NCI-H1048 (cell line): ENCODE results near the gene DOCK4.

Experiments used
- DNase-seq: peaks from one replicate; lab custom pipeline; 2025; lab: John Stamatoyannopoulos, UW

DOCK4 gene

DNA sequence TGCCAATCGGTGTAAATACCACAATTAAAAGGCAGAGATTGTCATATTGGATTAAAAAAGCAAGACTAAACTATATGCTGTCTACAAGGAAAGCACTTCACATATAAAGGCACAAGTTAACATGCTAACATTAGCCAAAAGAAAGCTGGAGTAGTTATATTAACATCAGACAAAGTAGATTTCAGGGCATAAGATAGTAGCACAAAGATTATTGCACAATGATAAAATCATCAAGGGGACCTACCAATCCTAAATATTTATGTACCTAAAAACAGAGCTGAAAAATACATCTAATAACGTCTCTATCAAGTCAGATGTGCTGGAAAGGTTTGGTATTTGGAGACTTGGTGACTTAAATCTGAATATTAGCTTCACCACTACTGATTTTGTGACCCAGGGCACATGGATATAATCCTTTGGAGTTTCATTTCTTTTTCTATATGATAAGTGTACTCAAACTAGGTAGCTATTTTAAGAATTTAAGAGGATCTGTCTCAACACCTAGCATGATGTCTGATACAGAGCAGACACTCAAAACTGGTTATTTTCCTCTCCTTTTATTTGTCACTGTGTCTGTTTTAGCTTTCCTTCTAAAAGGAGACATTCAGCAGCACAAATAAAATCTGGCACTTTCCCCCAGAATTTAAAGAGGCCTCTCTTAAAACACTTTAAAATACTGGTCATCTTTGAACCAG lies 156.5 kb downstream of the DOCK4 start:
- DNase-seq: no peak

DNA sequence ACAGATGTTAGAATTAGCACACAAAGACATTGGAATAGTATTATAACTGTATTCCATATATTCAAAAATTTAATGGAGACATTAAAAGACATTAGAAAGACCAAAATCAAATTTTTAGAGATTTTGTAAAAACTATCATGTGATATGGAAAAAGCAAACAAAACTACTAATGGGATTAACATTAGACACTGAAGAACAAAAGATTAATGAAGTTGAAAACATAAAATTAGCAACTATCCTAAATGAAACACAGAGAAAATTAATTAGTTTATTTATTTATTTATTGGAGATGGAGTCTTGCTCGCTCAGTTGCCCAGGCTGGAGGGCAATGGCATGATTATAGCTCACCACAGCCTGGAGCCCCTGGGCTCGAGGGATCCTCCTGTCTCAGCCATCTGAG lies 158.8 kb downstream of the DOCK4 start:
- no peak for DNase-seq

DNA sequence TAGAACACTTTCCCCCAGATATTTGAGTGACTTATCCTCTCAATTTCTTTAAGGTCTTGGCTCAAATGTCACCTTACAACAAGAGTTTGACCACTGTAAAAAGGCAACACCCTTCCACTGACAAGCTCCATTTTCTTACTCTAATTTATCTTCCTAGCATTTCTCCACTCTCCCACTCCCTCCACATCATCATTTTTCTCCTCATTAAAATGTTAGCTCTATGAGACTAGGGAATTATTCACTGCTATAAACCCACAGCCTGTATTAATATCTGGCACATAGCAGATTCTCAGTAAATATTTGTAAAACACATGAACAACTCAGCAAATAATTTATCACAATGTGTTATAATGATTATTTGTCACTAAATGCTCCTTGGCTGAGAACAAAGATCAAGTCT lies 161.0 kb downstream of the DOCK4 start:
- no peak for DNase-seq

DNA sequence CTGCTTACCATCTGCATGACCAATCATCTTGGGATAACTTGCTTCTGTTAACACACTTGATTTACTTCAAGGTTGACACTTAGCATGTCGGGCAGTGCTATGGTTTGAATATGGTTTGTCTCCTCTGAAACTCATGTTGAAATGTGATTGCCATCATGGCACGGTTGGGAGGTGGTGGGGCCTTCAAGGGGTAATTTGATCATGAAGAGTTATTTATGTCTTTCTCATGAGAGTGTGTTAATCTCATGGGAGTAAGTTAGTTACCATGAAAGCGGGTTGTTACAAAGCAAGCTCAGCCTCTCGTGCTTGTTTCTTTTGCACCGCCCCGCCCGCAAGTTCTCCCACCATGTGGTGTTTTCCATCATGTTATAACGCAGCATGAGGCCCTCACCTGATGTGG lies 163.6 kb downstream of the DOCK4 start:
- no peak for DNase-seq

DNA sequence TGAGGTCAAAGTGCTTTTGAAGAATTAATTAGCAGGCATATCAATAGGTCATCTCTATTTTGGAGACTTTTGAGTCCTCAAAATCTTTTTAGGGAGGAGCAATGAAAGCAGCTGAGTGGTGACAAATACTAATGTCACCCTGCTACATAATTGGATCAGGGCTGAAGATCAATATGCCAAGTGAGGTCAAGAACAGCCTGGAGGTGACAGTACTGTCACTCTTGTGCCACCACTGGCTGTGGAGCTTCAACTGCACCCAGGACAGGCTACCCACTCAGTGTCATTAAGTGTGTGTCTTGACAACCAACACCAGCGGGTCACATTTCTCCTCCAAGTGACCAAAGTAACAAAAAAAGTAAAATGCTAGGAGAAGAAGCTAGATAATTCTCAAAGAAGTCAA lies 167.8 kb downstream of the DOCK4 start:
- no peak for DNase-seq

DNA sequence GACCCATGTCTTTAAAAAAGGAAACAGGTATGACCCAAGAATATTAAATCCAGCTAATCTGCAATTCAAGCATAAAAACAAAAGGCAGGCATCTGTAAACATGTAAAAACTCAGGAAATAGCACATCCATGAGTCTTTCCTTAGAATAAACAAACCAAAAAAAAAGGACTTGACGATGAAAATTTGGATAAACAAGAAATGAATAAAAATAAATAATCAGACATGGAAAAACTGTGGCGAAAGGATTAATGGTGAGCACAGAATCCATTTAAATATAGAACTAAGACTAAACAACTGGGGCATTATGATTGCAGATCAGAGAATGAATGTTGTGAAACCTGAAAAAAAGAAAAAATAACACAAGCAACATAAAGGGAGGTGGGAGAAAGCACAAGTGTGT lies 170.1 kb downstream of the DOCK4 start:
- DNase-seq: no peak

DNA sequence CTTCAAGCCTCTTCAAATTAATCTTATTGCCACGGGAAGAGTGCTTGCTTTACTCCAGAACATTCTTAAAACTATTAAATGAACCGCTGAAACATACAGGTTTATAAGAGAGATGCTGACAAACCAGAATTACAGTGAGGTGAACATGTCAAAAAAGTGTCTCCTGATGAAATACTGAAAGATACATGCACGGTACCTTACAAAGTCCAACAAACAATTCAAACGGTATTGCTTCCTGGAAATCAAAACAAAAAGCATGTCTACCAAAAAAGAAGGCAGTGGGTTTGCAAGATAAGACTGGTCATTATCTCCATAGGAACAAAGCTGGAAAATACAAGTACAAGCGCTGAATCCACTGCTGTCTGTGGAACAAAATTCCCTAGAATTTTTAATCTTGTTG lies 174.5 kb downstream of the DOCK4 start:
- no peak for DNase-seq

DNA sequence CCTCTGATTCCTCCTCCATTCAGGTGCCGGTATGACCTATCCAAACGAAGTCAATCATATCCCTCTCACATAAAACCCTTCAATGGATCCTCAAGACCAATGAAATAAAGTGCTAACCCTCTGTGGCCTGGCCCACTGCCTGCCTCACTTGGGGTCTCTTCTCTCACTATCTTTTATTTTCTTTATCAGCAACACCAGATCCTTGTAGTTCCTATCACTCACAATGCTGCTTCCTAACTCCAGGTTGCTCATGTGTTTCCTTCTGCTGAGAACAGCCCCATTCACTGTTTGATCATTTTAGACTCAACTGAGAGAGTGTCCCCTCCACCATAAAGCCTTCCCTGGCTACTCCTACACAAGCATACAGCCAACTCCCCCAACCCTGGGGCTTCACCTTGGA lies 180.6 kb downstream of the DOCK4 start:
- DNase-seq: no peak

DNA sequence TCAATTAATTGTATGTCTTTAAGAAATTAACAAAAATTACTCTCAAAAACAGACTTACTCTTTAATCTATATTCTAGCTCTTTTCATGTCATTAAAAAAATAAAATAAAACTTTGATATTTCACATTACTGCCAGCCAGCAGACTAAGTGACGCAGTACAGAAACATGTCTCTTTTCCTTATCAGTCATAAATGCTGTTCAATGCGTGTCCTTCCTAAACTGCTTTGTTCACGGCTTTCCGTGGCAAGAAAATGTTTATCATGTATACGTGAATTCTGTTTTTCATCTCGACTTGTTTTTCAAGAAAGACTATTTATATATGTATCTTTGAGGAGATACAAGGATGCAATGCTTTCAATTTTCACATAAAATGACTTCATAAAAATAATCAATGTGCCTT lies 182.4 kb downstream of the DOCK4 start:
- DNase-seq: no peak

DNA sequence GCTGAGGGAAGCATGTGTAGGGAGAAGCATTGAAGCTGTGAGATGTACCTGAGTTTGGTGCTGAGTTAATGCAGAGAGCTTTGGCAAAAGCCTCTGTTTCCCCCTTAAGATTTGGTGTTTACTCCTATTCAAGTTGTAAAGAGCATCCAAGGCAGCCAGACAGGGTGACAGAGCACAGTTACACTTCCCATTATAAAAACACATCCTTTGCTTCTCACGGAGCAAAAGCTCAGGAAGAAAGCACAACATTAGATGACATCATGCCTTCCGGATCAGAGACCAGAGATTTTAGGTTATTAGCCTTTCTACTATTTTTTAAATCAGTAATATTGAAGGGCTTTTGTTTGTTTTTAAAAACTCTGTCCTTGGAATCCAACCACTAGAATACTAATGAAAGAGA lies 182.9 kb downstream of the DOCK4 start:
- DNase-seq: no peak

DNA sequence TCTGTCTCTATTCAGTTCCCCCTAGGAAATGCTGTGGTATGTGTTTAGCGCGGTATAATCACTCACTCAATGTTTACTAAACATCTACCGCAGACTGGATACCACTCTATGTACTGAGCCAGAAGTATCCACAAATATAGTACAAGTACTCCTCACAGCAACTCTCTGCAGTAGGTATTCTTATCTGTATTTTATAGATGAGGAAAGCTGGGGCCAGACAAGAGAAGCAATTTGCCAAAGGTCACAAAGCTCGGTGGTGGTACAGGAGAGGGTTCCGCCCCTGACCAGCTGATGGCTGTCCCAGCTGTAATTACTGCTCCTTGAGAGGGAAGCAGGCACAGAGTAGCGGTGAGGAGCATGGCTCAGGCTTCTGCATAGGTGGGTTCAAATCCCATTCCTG lies 184.1 kb downstream of the DOCK4 start:
- no peak for DNase-seq

DNA sequence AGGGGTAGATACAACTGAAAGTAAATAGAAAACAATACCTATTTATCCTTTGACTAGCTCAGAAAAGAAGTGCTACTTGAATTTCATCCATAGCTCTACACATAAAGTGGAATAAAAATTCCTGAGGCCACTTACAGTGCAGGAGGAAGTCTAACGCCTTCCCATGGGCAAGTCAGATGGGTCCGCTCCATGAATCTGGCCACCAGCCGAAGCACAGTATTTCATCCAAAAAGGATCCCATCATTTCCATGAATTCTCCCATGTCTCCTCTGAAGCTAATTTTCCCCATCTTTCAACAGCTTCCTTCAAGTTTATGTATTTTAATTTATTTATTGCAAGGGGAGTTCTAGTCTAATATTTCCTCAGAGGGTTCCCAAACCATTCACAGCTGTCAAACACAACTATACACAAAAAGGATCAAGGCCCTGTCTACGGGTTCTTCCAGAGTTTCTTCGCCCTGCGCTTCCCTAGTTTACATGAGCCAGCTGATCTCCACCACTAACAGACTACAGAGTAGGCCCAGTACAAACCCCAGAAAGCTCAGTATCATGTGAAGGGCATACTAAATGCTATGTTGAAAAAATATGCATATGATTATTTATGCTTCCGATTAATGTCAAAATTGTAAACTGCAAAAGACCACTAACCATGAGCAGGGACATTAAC lies 184.7 kb downstream of the DOCK4 start:
- DNase-seq: no peak

DNA sequence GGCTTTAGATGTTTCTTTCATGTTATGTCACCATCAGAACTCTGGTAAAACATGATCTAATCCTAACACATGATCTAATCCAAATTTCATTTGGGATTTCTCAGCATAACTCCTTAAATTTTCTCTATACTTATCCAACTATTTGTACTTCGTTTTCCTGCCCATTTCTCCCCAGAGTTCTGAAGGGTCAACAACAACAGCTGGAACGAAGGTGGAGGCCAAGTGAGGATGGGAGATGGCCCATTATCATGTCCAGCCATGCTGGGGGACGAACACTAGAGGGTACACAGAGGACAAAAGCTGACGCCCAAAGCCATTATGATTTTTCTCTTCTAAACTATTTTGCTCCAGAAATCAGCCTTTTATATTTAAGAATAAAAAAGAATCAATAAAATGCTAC lies 185.4 kb downstream of the DOCK4 start:
- no peak for DNase-seq

DNA sequence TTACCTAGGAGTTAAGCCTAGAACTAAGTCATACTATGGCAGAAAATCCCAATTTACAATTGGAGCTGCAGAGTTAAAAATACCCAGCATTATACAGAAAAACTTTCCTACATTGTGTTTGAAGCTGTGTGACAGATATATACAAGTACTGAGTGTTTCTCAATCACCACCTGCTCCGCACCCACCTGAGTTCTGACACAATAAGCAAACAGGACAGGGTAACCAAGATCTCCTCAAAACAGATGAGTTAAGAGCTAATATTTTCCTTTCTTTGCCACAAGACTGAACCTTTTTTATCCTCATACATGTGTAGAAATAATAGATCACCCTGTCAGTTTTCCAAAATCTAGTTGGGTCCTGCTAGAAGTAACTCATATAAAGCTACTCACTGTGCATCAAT lies 186.3 kb downstream of the DOCK4 start:
- no peak for DNase-seq

DNA sequence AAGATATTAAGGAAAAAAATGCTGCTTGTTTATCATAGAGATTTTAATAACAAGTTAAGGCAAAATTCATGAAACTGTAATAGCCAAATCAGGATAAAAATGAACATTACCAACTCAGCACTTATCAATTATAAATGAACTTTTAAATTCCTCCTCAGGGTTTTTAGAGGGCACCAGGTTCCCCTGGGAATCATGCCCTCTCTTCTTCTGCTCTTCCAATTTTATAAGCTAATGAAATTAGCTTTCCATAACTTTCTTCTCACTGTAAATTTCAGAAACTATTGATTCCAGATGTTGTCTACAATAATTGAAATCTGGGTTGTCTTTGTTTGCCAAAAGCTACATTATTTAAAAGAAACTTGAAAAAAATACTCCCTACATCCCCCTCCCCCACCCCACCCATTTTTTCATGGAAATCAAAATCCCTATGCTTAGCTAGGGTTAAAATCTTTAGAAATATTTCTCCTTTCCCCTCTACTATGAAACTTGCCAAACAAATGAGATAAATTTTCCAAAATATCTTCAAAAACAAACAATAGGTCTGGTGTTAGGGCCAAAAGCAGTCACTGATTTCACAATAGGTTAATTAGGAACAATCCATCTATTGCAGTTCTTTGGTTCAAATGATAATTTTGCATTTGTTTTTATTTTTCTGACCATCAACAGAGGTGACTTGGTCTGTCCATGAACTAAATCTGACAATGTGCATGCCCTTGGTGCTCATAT lies 187.7 kb downstream of the DOCK4 start:
- no peak for DNase-seq

DNA sequence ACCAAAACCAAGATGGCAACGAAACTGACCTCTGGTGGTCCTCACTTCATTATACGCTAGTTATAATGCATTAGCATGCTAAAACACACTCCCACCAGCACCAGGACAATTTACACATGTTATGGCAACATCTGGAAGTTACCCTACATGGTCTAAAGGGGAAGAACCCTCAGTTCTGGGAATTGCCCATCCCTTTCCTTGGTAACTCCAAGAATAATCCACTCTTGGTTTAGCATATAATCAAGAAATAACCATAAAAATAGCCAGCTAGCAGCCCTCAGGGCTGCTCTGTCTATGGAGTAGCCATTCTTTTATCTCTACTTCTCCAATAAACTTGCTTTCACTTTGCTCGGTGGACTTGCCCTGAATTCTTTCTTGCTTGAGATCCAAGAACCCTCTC lies 191.1 kb downstream of the DOCK4 start:
- DNase-seq: no peak

DNA sequence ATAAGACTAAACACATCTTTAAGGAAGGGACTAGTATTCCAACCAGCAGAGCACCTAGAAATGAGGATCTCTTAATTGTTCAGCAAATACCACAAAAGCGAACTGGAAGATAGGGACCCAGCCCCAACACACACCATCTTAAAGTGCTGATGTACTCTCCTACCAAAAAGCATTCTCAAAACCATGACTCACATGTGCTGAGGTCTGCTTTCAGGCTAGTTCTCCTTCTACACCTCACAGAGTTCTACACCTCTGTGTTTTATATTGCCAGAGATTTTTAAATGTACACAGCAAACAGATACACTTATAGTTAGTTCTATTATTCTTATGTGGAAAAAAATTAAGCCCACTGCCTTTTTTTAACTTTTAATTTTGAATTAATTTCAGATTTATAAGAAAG lies 191.9 kb downstream of the DOCK4 start:
- no peak for DNase-seq

DNA sequence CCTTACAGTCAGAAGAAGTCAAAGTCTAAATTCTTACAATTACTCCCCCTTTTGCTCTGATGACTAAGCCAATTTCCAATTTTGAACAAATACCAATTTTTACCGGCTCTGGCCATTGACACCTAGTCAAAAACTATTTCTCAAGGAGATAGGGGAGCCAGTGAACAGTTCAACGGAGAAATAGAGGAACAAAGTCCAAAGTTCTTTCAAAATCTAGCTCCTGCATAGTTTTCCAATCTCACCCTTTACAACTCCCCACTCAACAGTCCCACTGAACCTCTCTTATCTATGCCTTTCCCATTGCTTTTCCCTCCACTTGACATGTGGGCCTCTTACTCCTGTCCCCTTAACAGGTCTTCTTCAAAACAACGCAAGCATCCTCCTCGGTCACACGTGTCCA lies 192.9 kb downstream of the DOCK4 start:
- DNase-seq: no peak

DNA sequence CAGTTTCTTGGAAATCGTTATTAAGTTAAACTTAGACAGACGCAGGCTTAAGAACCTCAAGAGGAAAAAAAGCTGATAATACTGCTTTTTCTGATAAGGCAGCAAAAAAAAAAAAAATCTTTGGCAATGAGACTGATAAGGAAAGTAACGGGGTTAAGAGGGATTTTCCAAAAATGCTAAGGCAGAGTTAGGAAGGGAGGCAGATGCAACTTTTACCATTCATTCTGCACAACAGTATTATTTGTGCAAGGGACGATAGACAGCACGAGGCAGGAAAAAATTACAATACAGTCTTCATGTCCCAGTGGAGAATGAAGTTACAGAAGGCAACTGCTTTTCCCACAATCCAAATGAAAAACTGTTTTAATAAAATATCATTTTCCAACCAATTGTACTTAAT lies 194.0 kb downstream of the DOCK4 start:
- DNase-seq: no peak

DNA sequence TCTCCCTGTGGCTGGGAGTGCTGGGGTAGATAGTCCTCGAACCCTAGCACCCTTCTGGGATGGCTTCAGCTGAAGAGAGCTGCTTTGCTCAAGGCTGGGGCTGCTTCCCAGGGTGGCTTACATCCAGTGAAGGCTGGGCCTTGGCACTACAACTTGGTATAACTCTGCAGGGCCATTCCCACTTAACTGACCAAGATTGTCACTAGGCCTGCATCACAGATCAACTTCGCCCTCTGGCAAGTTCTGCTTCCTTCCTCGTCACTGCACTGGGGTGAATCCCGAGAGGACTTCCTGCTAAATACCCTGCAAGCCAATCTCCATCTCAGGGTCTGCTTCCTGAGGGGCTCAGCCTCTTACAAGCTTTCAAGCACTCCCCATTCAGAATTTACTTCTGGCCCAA lies 195.2 kb downstream of the DOCK4 start:
- no peak for DNase-seq

DNA sequence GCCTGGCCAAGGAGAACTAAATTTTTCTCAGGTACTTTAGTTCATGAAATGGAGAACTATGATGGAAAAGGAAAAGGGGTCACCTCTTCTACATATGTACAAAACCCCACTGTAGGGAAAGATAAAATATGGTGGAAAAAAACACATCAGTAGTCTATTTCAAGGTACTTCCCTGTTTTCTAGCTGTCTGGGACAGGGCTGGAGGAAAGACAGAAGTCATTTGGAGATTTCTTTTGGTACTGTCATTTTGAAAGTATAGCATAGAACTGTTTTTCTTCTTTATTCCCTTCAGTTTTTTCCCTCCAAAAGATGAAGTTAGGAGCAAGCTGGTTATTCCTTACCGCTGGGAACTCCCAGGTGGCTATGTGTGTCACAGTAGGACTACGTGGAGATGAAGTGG lies 196.1 kb downstream of the DOCK4 start:
- no peak for DNase-seq

DNA sequence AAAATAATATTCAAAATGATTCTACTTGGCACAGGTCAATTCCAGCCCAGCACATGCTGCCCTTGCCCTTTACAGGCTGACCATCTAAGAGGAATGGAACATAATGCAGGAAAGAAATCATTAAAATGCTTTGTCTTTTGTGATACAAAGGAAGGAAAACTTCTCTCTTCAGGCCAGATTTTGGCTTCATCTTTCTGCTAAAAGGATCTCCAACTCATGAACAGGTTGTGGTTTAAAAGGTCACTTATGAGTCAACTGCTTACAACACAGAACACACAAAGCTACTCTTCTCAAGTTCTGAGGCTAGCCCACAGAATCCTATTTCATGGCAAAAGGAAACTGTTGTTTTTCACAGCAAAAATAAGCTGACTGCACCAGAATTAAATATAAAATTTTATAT lies 197.1 kb downstream of the DOCK4 start:
- DNase-seq: no peak

DNA sequence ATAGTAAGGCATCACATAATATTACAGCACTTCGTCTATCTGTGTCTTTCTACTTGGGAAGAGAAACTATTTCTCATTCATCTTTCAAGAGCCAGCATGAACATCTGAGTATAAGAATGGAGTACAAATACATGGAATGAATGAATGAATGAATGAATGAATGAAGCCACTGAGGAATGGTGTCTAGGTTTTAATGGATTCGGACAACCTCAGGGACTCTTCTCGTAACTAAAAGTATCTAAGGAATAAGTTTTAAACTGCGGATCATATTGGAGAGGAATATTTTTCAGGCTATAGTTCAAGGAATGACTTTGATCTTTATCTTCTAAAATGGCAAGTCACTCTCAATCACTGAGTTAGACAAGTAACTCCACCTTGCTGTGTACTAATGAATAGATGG lies 199.0 kb downstream of the DOCK4 start:
- no peak for DNase-seq

DNA sequence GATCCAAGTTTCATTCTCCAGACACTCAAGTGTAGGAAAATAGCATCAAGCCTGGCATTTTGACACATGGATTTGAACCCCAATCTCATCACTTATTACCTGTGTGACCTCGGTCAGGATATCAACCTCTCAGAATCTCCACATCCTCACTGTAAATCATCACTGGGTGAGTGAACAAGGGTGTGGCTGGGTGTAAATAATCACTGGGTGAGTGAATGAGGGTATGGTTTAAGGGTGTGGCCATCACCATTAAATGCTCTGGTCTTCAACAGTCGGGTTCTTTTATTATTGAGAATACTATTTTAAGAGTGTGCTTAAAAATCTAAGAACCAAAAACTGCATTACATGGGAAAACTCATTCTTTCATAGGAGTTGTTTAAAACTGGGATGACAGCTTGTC lies 200.1 kb downstream of the DOCK4 start:
- DNase-seq: no peak
